Caco-2 (cell line): Measurements from ENCODE around the gene ADAMTS2. TPM values are rescaled to one million over a fixed set of nuclear protein-coding genes. Genes with fewer than 3 reads are reported as not detected.

Experiments used
- BruUV-seq: library from RNA; stranded (reverse); fragments of 400-500 nt; replicated peaks from 2 replicates; lab custom pipeline; 2021; lab: Mats Ljungman, UMichigan
- CTCF ChIA-PET: fragments of 300-600 bp; sonication (Branson Sonifier 250); formaldehyde crosslinking; loops from one replicate; lab custom pipeline; 2022; ENCODE audit warnings: antibody characterized with exemption; lab: Charles Lee
- POLR2A ChIA-PET: fragments of 300-600 bp; sonication (Branson Sonifier 250); formaldehyde crosslinking; loops from one replicate; lab custom pipeline; 2022; ENCODE audit warnings: antibody characterized with exemption; lab: Charles Lee
- DNase-seq, 2 experiments: peaks; one replicate each; pipeline versions ENCODE4 v3.0.0 to v3.0.0-alpha.2; 2020 to 2022
- H3K27me3 ChIP-seq: replicated peaks from 2 replicates; pipeline ENCODE4 v1.6.0; 2011; ENCODE audit warnings: low read length; ENCODE audit not compliant: control insufficient read depth, insufficient read depth
- H3K36me3 ChIP-seq: 2 replicates; pipeline ENCODE4 v1.5.1; 2011; ENCODE audit warnings: low read length; ENCODE audit not compliant: control insufficient read depth, insufficient read depth
- H3K4me1 ChIP-seq: fragments of 250-450 bp; sonication (Bioruptor Pico); 2 replicates; pipeline ENCODE4 v1.5.1; 2020; ENCODE audit warnings: mild to moderate bottlenecking
- H3K4me3 ChIP-seq: 2 replicates; pipeline ENCODE4 v1.5.1; 2011; ENCODE audit warnings: low read depth, mild to moderate bottlenecking, control low read depth, low read length
- H3K9me3 ChIP-seq: fragments of 250-450 bp; sonication (Bioruptor Pico); 2 replicates; pipeline ENCODE4 v1.5.1; 2020; ENCODE audit warnings: mild to moderate bottlenecking, moderate library complexity
- H3K27ac Mint-ChIP-seq: one replicate; pipeline ENCODE4 v1.8.0; 2022; ENCODE audit warnings: mixed read lengths; ENCODE audit not compliant: unreplicated experiment
- H3K27me3 Mint-ChIP-seq: one replicate; pipeline ENCODE4 v1.8.0; 2022; ENCODE audit warnings: mixed read lengths; ENCODE audit not compliant: insufficient read depth, unreplicated experiment
- H3K36me3 Mint-ChIP-seq: one replicate; pipeline ENCODE4 v1.8.0; 2022; ENCODE audit warnings: mild to moderate bottlenecking, mixed read lengths; ENCODE audit not compliant: insufficient read depth, unreplicated experiment
- H3K4me1 Mint-ChIP-seq: one replicate; pipeline ENCODE4 v1.8.0; 2022; ENCODE audit warnings: low read depth, mixed read lengths; ENCODE audit not compliant: unreplicated experiment
- H3K4me3 Mint-ChIP-seq: one replicate; pipeline ENCODE4 v1.8.0; 2022; ENCODE audit warnings: mild to moderate bottlenecking, moderate library complexity, mixed read lengths; ENCODE audit not compliant: unreplicated experiment
- H3K9me3 Mint-ChIP-seq: one replicate; pipeline ENCODE4 v1.8.0; 2022; ENCODE audit warnings: mixed read lengths; ENCODE audit not compliant: unreplicated experiment
- intact Hi-C: fragments of 100-400 bp; cut with micrococcal nuclease; formaldehyde crosslinking; loops from one replicate; pipeline ENCODE4 v1.10.0; 2022; ENCODE audit not compliant: unreplicated experiment
- total RNA-seq: library from RNA; stranded (reverse); gene quantifications from 2 replicates; pipeline ENCODE4 v1.2.3, GENCODE V29; 2022
- TF ChIP-seq, protein P1 (sequence below), 2 experiments: fragments of 200-600 bp in 1 of 2; IDR thresholded peaks; 1 replicate in 1 of 2; 2 replicates in 1 of 2; pipeline versions ENCODE4 v1.5.1 to v1.8.0; 2011 to 2022; ENCODE audit warnings: antibody characterized with exemption in 1 of 2, control low read depth in 1 of 2, inconsistent platforms in 1 of 2, low read depth in 1 of 2, low read length in 1 of 2, mild to moderate bottlenecking in 1 of 2, moderate library complexity in 1 of 2; ENCODE audit not compliant: insufficient read depth in 1 of 2, severe bottlenecking in 1 of 2, unreplicated experiment in 1 of 2

The ADAMTS2 gene
- total RNA-seq, 1 experiment from 2014 or later, result 0.05 TPM

- no peak for DNase-seq
- peaks cover 5% of the 10 kb centered on the region; the same call in 1 of the 2 replicates for H3K4me1 ChIP-seq
- Mint-ChIP-seq H3K27ac (no peak overlapping the region), H3K4me1 (no peaks in the 10 kb centered on the region), H3K4me3 (no peak overlapping the region), H3K27me3 (no peaks in the 10 kb centered on the region), H3K36me3 (no peaks in the 10 kb centered on the region), H3K9me3 (no peaks in the 10 kb centered on the region)
- TF ChIP-seq, protein P1, sequence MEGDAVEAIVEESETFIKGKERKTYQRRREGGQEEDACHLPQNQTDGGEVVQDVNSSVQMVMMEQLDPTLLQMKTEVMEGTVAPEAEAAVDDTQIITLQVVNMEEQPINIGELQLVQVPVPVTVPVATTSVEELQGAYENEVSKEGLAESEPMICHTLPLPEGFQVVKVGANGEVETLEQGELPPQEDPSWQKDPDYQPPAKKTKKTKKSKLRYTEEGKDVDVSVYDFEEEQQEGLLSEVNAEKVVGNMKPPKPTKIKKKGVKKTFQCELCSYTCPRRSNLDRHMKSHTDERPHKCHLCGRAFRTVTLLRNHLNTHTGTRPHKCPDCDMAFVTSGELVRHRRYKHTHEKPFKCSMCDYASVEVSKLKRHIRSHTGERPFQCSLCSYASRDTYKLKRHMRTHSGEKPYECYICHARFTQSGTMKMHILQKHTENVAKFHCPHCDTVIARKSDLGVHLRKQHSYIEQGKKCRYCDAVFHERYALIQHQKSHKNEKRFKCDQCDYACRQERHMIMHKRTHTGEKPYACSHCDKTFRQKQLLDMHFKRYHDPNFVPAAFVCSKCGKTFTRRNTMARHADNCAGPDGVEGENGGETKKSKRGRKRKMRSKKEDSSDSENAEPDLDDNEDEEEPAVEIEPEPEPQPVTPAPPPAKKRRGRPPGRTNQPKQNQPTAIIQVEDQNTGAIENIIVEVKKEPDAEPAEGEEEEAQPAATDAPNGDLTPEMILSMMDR (IDR thresholded peaks at IDR 0.05; ENCODE audit: insufficient read depth in 1 of 2, low read depth in 1 of 2, low read length in 1 of 2, severe bottlenecking in 1 of 2, unreplicated experiment in 1 of 2), result no peak
- no peaks in the 10 kb centered on the region for H3K36me3 ChIP-seq
- no peak overlapping the region for H3K4me3 ChIP-seq
- H3K9me3 ChIP-seq, result no peaks in the 10 kb centered on the region
- ChIA-PET POLR2A (interaction anchor here (0.6 kb wide), 1 partner anchor 287 kb away, joined by 3 read pairs; the partner anchor contains the start of gene HNRNPH1), CTCF (no interaction called here)
- BruUV-seq, result no TSS peak
- H3K27me3 ChIP-seq, result no peaks in the 10 kb centered on the region
- intact Hi-C loops, result no loop called here
These were observed 9.0 kb downstream of the ADAMTS2 start for GRCh38 chr5:179336126-179336870.

DNA sequence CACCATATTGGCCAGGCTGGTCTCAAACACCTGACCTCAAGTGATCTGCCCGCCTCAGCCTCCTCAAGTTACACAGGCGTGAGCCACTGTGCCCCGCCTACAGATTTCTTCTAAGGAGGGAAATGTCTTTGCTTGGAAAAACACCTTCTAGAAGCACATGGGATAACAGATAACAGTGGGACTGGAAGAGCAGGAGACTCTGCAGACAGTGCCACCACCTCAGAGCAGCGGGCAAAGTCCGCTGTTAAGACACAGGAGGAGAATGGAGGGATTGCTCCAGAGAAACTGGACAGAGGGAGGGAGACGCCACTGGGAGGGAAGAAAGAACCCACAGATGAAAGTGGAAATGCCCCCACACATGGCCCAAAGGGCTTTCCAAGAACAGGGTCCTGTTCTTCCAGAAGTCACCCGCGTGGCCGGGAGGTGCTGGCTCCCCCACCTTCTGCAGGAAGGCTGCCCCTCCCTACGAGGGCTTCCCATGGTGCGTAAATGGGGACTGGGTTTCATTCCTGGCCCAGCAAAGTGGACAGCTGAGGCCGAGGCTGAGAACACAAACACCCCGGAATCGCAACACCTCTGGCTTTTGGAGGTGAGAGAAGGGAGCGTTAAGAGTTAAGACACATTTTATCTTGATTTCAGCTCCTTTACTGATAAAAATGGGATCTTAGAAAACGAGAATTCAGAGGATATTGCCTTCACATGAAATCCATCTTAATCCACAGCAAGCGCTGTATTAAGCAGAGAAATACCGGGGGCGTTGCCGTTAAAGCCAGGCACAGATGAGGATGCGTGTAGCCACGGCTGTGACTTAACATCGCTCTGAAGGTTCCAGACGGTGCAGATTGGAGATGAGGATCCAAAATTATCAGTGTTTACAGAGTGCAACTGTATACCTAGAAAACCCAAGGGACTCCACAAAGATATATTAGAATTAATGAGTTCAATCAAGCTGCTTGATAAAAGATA lies 11.2 kb downstream of the ADAMTS2 start:
- Mint-ChIP-seq H3K4me3 (no peak overlapping the region), H3K27me3 (no peaks in the 10 kb centered on the region), H3K4me1 (no peaks in the 10 kb centered on the region), H3K27ac (no peak overlapping the region), H3K9me3 (no peaks in the 10 kb centered on the region), H3K36me3 (no peaks in the 10 kb centered on the region)
- POLR2A ChIA-PET, result no interaction called here
- Histone ChIP-seq H3K27me3 (no peaks in the 10 kb centered on the region), H3K4me1 (peaks cover 5% of the 10 kb centered on the region; the same call in 1 of the 2 replicates), H3K36me3 (no peaks in the 10 kb centered on the region), H3K9me3 (no peaks in the 10 kb centered on the region), H3K4me3 (no peak overlapping the region)
- DNase-seq, result no peak
- no TSS peak for BruUV-seq
- TF ChIP-seq, protein P1 (IDR thresholded peaks at IDR 0.05; ENCODE audit: insufficient read depth in 1 of 2, low read depth in 1 of 2, low read length in 1 of 2, severe bottlenecking in 1 of 2, unreplicated experiment in 1 of 2), result no peak
- CTCF ChIA-PET, result interaction anchor here (0.7 kb wide), 1 partner anchor 10 kb away, joined by 3 read pairs; no protein-coding TSS in a partner anchor
- intact Hi-C loops, result no loop called here

- Mint-ChIP-seq H3K27ac (no peak overlapping the region), H3K4me1 (no peaks in the 10 kb centered on the region), H3K4me3 (no peak overlapping the region), H3K36me3 (no peaks in the 10 kb centered on the region), H3K27me3 (no peaks in the 10 kb centered on the region), H3K9me3 (no peaks in the 10 kb centered on the region)
- intact Hi-C loops, result no loop called here
- peaks cover 5% of the 10 kb centered on the region; the same call in 1 of the 2 replicates for H3K4me1 ChIP-seq
- no TSS peak for BruUV-seq
- H3K9me3 ChIP-seq, result no peaks in the 10 kb centered on the region
- ChIA-PET POLR2A (no interaction called here), CTCF (interaction anchor here (0.6 kb wide), 1 partner anchor 866 kb away, joined by 4 read pairs; no protein-coding TSS in a partner anchor)
- no peaks in the 10 kb centered on the region for H3K36me3 ChIP-seq
- no peak for DNase-seq
- TF ChIP-seq, protein P1 (IDR thresholded peaks at IDR 0.05; ENCODE audit: insufficient read depth in 1 of 2, low read depth in 1 of 2, low read length in 1 of 2, severe bottlenecking in 1 of 2, unreplicated experiment in 1 of 2), result no peak
- H3K4me3 ChIP-seq, result no peak overlapping the region
- H3K27me3 ChIP-seq, result no peaks in the 10 kb centered on the region
These were observed 12.4 kb downstream of the ADAMTS2 start for GRCh38 chr5:179332741-179333290.
